Measurements from ENCODE around the gene SPOCK1. TPM values are rescaled to one million over a fixed set of nuclear protein-coding genes. Genes with fewer than 3 reads are reported as not detected.
A peak's percentile ranks its signal among the peaks of the same experiment; 100 is the strongest.
"Not testable (repeated sequence)": the region's sequence is repeated elsewhere in the genome, so short reads cannot be mapped to it uniquely, and the experiment has no call there.

The SPOCK1 gene
- total RNA-seq: not detected

DNA sequence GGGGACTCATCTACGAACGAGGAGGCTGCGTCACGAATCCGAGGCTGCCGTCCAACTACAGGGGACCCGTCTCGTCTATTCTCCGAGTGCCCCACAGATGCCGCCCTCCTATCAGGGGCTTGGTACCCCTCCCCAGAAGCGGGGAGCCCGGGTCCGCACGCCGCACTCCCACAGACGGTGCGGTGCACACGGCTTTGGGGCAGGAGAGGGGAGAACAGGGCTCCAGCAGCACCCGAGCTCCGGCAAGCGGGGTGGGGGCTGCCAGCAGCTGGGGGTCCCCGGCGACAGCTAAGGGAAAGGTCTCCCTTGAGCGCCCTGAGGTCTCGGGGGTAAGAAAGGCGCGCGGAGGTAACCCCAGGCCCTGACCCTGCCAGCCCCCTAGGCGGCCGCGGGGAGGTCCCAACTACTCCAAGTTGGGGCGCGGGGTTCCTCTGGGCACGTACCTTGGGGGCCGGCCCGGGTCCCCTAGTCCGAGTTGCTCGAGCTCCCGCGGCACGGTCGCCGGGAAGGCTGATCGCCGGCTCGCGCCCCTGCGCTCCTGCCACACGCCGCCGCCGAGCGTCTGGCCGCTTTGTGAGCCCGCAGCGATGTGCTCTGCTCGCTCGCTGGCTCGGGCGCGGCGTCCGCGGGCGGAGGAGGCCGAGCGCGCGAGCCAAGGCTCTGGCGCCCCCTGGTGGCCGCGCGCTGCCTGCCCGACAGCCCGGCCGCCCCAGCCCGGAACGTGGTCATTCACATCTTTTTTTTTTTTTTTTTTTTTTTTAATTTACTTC, at the start of gene SPOCK1:
Gene SPOCK1, minus strand, starts transcription at position 591 of the 770 bp plus-strand sequence.
- H3K4me1 Mint-ChIP-seq (ENCODE audit: low read depth): peaks cover 4% of the 10 kb centered on the region
- H3K27ac Mint-ChIP-seq: no peak within 1 kb of the TSS
- ATAC-seq (replicated peaks in 1 of 2): peak; percentile 93 to 94

DNA sequence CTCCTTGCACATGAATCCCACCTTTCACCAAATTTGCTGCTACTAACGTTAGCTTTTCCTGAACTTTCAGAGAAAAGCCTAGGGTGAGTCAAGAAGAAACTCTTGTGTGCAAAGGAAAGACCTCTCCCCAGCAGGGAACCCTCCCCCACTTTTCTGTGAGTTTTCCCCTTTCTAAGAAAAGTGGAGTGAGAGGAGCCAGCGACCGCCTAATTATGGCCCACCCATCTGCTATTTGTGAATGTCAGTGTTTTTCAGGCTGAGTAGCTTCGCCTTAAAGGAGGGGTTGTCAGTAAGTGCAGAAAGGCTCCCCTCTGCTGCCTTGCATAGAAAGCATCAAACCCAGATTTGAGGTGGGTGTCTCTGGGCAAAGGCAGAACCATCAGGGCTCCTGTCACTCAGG, 46.8 kb upstream of the SPOCK1 start:
- H3K4me3 Mint-ChIP-seq: no peak overlapping the region
- H3K9me3 Mint-ChIP-seq: peaks cover 0 to 10% of the 10 kb centered on the region in 2 donors
- DNase-seq (no peak), ATAC-seq (replicated peaks in 1 of 2) (no peak)
- H3K36me3 Mint-ChIP-seq (ENCODE audit: insufficient read depth in 2 of 2): peaks cover 2 to 7% of the 10 kb centered on the region in 2 donors
- peaks cover 17% of the 10 kb centered on the region for H3K27me3 Mint-ChIP-seq (ENCODE audit: low read depth)
- H3K4me1 Mint-ChIP-seq (ENCODE audit: low read depth): no peaks in the 10 kb centered on the region
- no peak overlapping the region for H3K27ac Mint-ChIP-seq

More for the DNA sequence above, at the start of gene SPOCK1:
- DNase-seq: peak; percentile 65 to 81
- H3K27me3 Mint-ChIP-seq (ENCODE audit: low read depth): peaks cover 30% of the 10 kb centered on the region
- H3K9me3 Mint-ChIP-seq: no peaks in the 10 kb centered on the region
- H3K4me3 Mint-ChIP-seq: peak within 1 kb of the TSS in 1 of 2 donors; percentile 31
- no peaks in the 10 kb centered on the region for H3K36me3 Mint-ChIP-seq (ENCODE audit: insufficient read depth in 2 of 2)

DNA sequence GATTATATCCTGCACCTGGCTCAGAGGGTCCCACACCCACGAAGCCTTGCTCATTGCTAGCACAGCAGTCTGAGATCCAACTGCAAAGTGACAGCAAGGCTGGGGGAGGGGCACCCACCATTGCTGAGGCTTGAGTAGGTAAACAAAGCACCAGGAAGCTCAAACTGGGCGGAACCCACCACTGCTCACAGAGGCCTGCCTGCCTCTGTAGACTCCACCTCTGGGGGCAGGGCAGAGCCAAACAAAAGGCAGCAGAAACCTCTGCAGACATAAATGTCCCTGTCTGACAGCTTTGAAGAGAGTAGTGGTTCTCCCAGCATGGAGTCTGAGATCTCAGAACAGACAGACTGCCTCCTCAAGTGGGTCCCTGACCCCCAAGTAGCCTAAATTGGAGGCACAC, 36.3 kb upstream of the SPOCK1 start:
- not testable (repeated sequence) for ATAC-seq (replicated peaks in 1 of 2); H3K36me3 Mint-ChIP-seq (ENCODE audit: insufficient read depth in 2 of 2); H3K27ac Mint-ChIP-seq; H3K4me3 Mint-ChIP-seq; DNase-seq; H3K4me1 Mint-ChIP-seq (ENCODE audit: low read depth); H3K27me3 Mint-ChIP-seq (ENCODE audit: low read depth); H3K9me3 Mint-ChIP-seq

DNA sequence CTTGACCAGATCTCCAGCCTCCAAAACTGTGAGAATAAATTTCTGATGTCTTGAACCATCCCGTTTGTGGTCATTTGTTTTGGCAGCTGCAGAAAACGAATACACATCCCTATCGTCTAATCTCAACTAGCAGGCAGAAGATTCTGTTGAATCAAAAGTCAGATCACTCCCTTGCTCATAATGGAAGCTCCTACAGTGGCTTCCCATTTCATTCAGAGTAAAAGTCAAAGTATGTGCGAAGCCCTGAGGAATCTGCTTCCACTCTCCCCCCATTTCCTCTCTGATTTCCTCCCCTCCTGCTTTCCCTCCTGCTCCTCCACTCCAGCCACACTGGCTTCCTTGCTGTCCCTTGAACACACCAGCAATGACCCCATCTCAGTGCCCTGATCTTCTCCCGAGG, 34.8 kb upstream of the SPOCK1 start:
- DNase-seq (no peak), ATAC-seq (replicated peaks in 1 of 2) (no peak)
- Mint-ChIP-seq H3K9me3 (peaks cover 3 to 9% of the 10 kb centered on the region in 2 donors), H3K27me3 (ENCODE audit: low read depth) (no peaks in the 10 kb centered on the region), H3K36me3 (ENCODE audit: insufficient read depth in 2 of 2) (peaks cover 0 to 2% of the 10 kb centered on the region in 2 donors), H3K27ac (no peak overlapping the region), H3K4me3 (no peak overlapping the region), H3K4me1 (ENCODE audit: low read depth) (no peaks in the 10 kb centered on the region)

DNA sequence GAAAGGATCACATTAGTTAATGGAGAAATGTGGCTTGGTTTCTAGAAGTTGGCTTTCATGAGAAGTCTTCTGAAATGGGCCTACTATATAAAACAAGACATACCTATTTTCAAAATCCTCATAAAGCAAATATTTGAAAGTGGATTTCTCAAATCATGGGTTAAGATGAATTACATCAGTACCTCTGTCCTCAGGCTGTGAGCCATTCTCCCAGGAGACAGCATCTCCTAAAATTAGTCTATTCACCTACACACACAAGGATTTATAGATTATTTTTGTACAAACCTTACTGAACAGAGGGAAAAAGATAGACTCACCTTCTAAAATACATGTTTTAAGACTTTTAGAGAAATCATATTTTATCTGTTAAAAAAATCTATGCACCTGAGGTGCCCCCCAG, 32.1 kb upstream of the SPOCK1 start:
- no peaks in the 10 kb centered on the region for H3K27me3 Mint-ChIP-seq (ENCODE audit: low read depth)
- H3K27ac Mint-ChIP-seq: no peak overlapping the region
- H3K4me3 Mint-ChIP-seq: no peak overlapping the region
- no peaks in the 10 kb centered on the region for H3K4me1 Mint-ChIP-seq (ENCODE audit: low read depth)
- DNase-seq (no peak), ATAC-seq (replicated peaks in 1 of 2) (no peak)
- H3K36me3 Mint-ChIP-seq (ENCODE audit: insufficient read depth in 2 of 2): peaks cover under 1 to 1% of the 10 kb centered on the region in 2 donors
- H3K9me3 Mint-ChIP-seq: peaks cover 6 to 12% of the 10 kb centered on the region in 2 donors

DNA sequence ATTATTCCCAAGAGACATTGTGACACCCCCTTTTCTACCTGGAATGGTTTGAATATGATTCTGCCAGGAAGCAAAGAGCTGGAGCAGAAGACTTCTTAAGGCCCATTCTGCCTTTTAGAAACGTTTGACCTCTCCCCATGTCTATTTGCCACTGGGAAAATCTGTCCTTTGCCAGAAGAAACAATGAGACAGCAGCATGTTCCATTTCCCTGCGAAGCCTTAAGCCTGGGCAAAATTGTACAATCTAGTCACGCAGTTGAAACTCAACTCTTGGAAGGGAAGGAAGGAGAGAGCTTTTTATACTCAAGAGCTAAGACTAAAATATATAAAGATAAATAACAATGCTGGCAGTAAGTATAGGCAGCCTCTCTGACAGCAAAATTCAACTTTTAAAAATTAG, 22.1 kb upstream of the SPOCK1 start:
- Mint-ChIP-seq H3K36me3 (ENCODE audit: insufficient read depth in 2 of 2) (peaks cover 0 to 2% of the 10 kb centered on the region in 2 donors), H3K9me3 (peaks cover 5 to 8% of the 10 kb centered on the region in 2 donors), H3K27ac (no peak overlapping the region), H3K4me3 (no peak overlapping the region), H3K4me1 (ENCODE audit: low read depth) (no peaks in the 10 kb centered on the region), H3K27me3 (ENCODE audit: low read depth) (peaks cover 11% of the 10 kb centered on the region)
- ATAC-seq (replicated peaks in 1 of 2): no peak
- DNase-seq: no peak

- Mint-ChIP-seq H3K27ac (no peak overlapping the region), H3K4me3 (no peak overlapping the region), H3K9me3 (peaks cover 8% of the 10 kb centered on the region in 2 donors), H3K4me1 (ENCODE audit: low read depth) (no peaks in the 10 kb centered on the region), H3K27me3 (ENCODE audit: low read depth) (peaks cover 26% of the 10 kb centered on the region), H3K36me3 (ENCODE audit: insufficient read depth in 2 of 2) (peaks cover 0 to 2% of the 10 kb centered on the region in 2 donors)
- DNase-seq: no peak
- no peak for ATAC-seq (replicated peaks in 1 of 2)
Measured at GRCh38 chr5:137516961-137517360, 17.8 kb upstream of the SPOCK1 start.

DNA sequence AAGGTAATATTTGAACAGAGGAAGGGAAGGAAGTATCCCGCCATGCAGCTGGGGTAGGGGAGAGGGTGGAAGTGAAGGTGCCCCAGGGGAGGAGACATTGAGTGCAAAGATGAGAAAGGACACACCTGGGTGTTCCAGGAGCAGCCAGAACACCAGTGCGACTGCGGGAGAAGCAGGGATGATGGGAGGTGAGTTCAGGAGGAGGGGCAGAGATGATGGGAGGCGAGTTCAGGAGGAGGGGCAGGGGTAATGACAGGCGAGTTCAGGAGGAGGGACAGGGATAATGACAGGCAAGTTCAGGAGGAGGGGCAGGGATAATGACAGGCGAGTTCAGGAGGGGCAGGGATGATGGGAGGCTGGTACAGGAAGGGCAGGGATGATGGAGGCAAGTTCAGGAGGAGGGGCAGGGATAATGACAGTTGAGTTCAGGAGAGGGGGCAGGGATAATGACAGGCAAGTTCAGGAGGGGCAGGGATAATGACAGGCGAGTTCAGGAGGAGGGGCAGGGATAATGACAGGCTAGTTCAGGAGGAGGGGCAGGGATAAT, 17.2 kb upstream of the SPOCK1 start:
- peaks cover 8% of the 10 kb centered on the region in 2 donors for H3K9me3 Mint-ChIP-seq
- peaks cover 0 to 3% of the 10 kb centered on the region in 2 donors for H3K36me3 Mint-ChIP-seq (ENCODE audit: insufficient read depth in 2 of 2)
- H3K4me3 Mint-ChIP-seq: no peak overlapping the region
- H3K27me3 Mint-ChIP-seq (ENCODE audit: low read depth): peaks cover 26% of the 10 kb centered on the region
- no peak for ATAC-seq (replicated peaks in 1 of 2)
- no peak for DNase-seq
- H3K4me1 Mint-ChIP-seq (ENCODE audit: low read depth): no peaks in the 10 kb centered on the region
- no peak overlapping the region for H3K27ac Mint-ChIP-seq

GRCh38 chr5:137515238-137515637, 16.1 kb upstream of the SPOCK1 start:
- H3K27ac Mint-ChIP-seq: no peak overlapping the region
- H3K36me3 Mint-ChIP-seq (ENCODE audit: insufficient read depth in 2 of 2): peaks cover 0 to 3% of the 10 kb centered on the region in 2 donors
- no peak overlapping the region for H3K4me3 Mint-ChIP-seq
- peaks cover 8% of the 10 kb centered on the region in 2 donors for H3K9me3 Mint-ChIP-seq
- H3K4me1 Mint-ChIP-seq (ENCODE audit: low read depth): no peaks in the 10 kb centered on the region
- H3K27me3 Mint-ChIP-seq (ENCODE audit: low read depth): peaks cover 32% of the 10 kb centered on the region
- DNase-seq: no peak
- ATAC-seq (replicated peaks in 1 of 2): no peak

- Mint-ChIP-seq H3K27me3 (ENCODE audit: low read depth) (peaks cover 23% of the 10 kb centered on the region), H3K36me3 (ENCODE audit: insufficient read depth in 2 of 2) (peaks cover 0 to 2% of the 10 kb centered on the region in 2 donors), H3K4me3 (no peak overlapping the region), H3K4me1 (ENCODE audit: low read depth) (no peaks in the 10 kb centered on the region), H3K9me3 (no peaks in the 10 kb centered on the region), H3K27ac (no peak overlapping the region)
- DNase-seq (no peak), ATAC-seq (replicated peaks in 1 of 2) (no peak)
Measured at GRCh38 chr5:137510671-137511070, 11.5 kb upstream of the SPOCK1 start.

GRCh38 chr5:137507150-137507549, 8.0 kb upstream of the SPOCK1 start:
- Mint-ChIP-seq H3K9me3 (no peaks in the 10 kb centered on the region), H3K27me3 (ENCODE audit: low read depth) (peaks cover 22% of the 10 kb centered on the region), H3K36me3 (ENCODE audit: insufficient read depth in 2 of 2) (peaks cover 0 to 2% of the 10 kb centered on the region in 2 donors), H3K27ac (no peak overlapping the region), H3K4me1 (ENCODE audit: low read depth) (no peaks in the 10 kb centered on the region), H3K4me3 (no peak overlapping the region)
- DNase-seq (no peak), ATAC-seq (replicated peaks in 1 of 2) (no peak)

- Mint-ChIP-seq H3K4me1 (ENCODE audit: low read depth) (no peaks in the 10 kb centered on the region), H3K36me3 (ENCODE audit: insufficient read depth in 2 of 2) (no peaks in the 10 kb centered on the region), H3K27me3 (ENCODE audit: low read depth) (peaks cover 22% of the 10 kb centered on the region), H3K27ac (no peak overlapping the region), H3K9me3 (no peaks in the 10 kb centered on the region), H3K4me3 (no peak overlapping the region)
- DNase-seq (no peak), ATAC-seq (replicated peaks in 1 of 2) (no peak)
Measured at GRCh38 chr5:137506296-137506695, 7.2 kb upstream of the SPOCK1 start.

- Mint-ChIP-seq H3K36me3 (ENCODE audit: insufficient read depth in 2 of 2) (no peaks in the 10 kb centered on the region), H3K27me3 (ENCODE audit: low read depth) (peaks cover 16% of the 10 kb centered on the region), H3K27ac (no peak overlapping the region), H3K4me1 (ENCODE audit: low read depth) (no peaks in the 10 kb centered on the region), H3K9me3 (no peaks in the 10 kb centered on the region), H3K4me3 (no peak overlapping the region)
- no peak for ATAC-seq (replicated peaks in 1 of 2)
- DNase-seq: no peak
Measured at GRCh38 chr5:137504916-137505315, 5.8 kb upstream of the SPOCK1 start.

All from activated T-cell treated with anti-CD3 and anti-CD28 coated beads, Interleukin-2, amount 50 U/mL, for 72 hours (primary cell).